Measurements from ENCODE around the gene PLTP.

Gene PLTP

DNA sequence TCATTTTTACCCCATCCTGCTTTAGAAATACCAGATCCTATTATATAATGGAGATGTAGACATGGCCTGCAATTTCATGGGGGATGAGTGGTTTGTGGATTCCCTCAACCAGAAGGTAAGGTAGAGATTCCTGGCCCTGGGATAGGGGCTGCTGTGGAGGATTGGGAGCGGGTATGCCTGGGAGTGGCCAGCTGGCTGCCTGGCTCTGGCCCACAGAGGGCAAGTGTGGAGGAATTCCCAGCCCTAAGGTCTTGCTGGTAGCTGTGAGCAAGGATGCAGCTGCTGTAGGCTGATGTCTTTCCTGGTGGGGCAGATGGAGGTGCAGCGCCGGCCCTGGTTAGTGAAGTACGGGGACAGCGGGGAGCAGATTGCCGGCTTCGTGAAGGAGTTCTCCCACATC, 14.3 kb downstream of the PLTP start:
- TF ChIP-seq, protein P1, sequence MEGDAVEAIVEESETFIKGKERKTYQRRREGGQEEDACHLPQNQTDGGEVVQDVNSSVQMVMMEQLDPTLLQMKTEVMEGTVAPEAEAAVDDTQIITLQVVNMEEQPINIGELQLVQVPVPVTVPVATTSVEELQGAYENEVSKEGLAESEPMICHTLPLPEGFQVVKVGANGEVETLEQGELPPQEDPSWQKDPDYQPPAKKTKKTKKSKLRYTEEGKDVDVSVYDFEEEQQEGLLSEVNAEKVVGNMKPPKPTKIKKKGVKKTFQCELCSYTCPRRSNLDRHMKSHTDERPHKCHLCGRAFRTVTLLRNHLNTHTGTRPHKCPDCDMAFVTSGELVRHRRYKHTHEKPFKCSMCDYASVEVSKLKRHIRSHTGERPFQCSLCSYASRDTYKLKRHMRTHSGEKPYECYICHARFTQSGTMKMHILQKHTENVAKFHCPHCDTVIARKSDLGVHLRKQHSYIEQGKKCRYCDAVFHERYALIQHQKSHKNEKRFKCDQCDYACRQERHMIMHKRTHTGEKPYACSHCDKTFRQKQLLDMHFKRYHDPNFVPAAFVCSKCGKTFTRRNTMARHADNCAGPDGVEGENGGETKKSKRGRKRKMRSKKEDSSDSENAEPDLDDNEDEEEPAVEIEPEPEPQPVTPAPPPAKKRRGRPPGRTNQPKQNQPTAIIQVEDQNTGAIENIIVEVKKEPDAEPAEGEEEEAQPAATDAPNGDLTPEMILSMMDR (IDR thresholded peaks at IDR 0.05) = no peak

DNA sequence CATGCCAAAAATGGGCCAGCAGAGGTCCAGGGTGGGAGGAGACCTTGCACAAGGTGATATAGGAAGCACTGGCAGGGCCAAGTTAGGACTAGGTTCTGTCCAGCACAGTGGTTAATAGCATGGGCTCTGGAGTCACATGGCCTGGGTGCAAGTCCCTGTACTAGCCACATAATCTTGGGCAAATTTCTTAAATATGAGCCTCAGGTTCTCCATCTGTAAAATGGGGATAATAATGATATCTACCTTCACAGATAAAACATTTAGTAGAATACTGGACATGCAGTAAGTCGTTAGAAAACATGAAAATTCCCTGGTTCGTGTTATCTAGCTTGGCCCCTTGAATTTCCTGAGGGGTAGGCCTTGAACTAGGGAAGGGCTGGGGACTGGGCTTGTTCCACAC, 14.7 kb downstream of the PLTP start:
- TF ChIP-seq, protein P1 (IDR thresholded peaks at IDR 0.05) = no peak
- no peak overlapping the region for H3K4me3 Mint-ChIP-seq
- H3K9me3 Mint-ChIP-seq = no peaks in the 10 kb centered on the region
- H3K4me1 Mint-ChIP-seq = peaks cover 12% of the 10 kb centered on the region
- peaks cover 15% of the 10 kb centered on the region for H3K36me3 Mint-ChIP-seq (ENCODE audit: low read depth)
- H3K27me3 Mint-ChIP-seq (ENCODE audit: low read depth, poor library complexity) = no peaks in the 10 kb centered on the region
- DNase-seq = no peak
- peak overlapping the region; percentile 14 for H3K27ac Mint-ChIP-seq

More for the DNA sequence above, 14.3 kb downstream of the PLTP start:
- no peaks in the 10 kb centered on the region for H3K9me3 Mint-ChIP-seq
- peaks cover 8% of the 10 kb centered on the region for H3K4me1 Mint-ChIP-seq
- DNase-seq = no peak
- H3K27me3 Mint-ChIP-seq (ENCODE audit: low read depth, poor library complexity) = no peaks in the 10 kb centered on the region
- H3K27ac Mint-ChIP-seq = peak overlapping the region; percentile 14
- peaks cover 15% of the 10 kb centered on the region for H3K36me3 Mint-ChIP-seq (ENCODE audit: low read depth)
- H3K4me3 Mint-ChIP-seq = no peak overlapping the region

DNA sequence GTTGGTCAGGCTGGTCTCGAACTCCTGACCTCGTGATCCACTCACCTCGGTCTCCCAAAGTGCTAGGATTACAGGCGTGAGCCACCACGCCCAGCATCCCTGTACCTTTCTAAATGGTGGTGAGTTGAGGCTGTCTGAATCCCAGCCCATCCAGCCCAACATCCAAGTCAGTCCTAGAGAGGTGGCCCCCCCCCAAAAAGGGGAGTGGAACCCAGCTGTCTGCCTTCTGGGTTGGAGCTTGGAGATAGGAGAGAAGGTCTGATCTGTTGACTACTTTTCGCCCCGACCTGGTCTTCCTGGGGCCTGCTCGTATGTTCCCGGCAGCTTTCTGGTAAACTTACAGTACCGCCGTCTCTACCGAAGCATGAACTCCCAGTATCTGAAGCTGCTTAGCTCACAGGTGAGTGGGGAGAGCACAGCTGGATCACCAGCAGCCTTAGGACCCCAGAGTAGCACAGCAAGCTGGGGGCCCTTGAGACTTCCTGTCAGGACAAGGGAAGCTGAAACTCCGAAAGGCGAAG, 15.3 kb downstream of the PLTP start:
- no peaks in the 10 kb centered on the region for H3K27me3 Mint-ChIP-seq (ENCODE audit: low read depth, poor library complexity)
- H3K36me3 Mint-ChIP-seq (ENCODE audit: low read depth) = peaks cover 15% of the 10 kb centered on the region
- peaks cover 17% of the 10 kb centered on the region for H3K4me1 Mint-ChIP-seq

DNA sequence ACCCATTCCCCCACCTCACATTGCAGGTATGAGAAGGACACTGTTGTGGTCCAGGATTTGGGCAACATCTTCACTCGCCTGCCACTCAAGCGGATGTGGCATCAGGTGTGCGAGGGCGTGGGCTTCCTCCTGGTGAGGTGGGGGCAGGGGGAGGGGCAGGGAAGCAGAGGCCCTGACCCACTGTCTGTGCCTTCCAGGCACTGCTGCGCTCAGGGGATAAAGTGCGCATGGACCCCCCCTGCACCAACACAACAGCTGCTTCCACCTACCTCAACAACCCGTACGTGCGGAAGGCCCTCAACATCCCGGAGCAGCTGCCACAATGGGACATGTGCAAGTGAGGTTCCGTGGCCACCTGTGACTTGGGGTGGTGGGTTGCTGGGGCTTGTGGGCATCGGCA, 17.2 kb downstream of the PLTP start:
- TF ChIP-seq, protein P1 (IDR thresholded peaks at IDR 0.05) = no peak
- Mint-ChIP-seq H3K9me3 (no peaks in the 10 kb centered on the region), H3K27ac (no peak overlapping the region), H3K4me3 (no peak overlapping the region), H3K4me1 (peaks cover 22% of the 10 kb centered on the region), H3K36me3 (ENCODE audit: low read depth) (peaks cover 15% of the 10 kb centered on the region), H3K27me3 (ENCODE audit: low read depth, poor library complexity) (no peaks in the 10 kb centered on the region)
- no peak for DNase-seq

More for the DNA sequence above, 15.3 kb downstream of the PLTP start:
- no peak overlapping the region for H3K4me3 Mint-ChIP-seq
- H3K27ac Mint-ChIP-seq = no peak overlapping the region
- H3K9me3 Mint-ChIP-seq = no peaks in the 10 kb centered on the region
- TF ChIP-seq, protein P1 (IDR thresholded peaks at IDR 0.05) = no peak
- DNase-seq = no peak

DNA sequence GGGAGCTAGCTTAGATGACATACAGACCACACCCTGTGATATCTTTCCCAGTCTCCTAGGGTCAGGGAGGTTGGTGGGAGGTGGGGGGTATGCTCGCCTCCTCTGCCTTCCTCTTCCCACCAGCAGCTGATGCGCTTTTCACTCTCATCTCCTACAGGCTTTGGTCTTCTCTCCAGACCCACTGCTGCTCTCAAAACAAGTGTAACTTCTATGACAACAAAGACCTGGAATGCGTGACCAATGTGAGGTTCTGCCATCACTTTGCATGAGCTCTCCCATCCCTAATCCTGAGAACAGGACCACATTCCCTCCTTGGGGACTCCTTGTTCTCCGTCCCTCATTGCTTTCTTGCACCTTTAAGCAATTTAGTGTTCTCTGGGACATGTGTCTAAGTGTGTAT, 18.1 kb downstream of the PLTP start:
- TF ChIP-seq, protein P1 (IDR thresholded peaks at IDR 0.05) = no peak
- H3K36me3 Mint-ChIP-seq (ENCODE audit: low read depth) = peaks cover 11% of the 10 kb centered on the region
- peak overlapping the region; percentile 10 for H3K27ac Mint-ChIP-seq
- peaks cover 3% of the 10 kb centered on the region for H3K27me3 Mint-ChIP-seq (ENCODE audit: low read depth, poor library complexity)
- H3K4me3 Mint-ChIP-seq = peak overlapping the region; percentile 43
- no peaks in the 10 kb centered on the region for H3K9me3 Mint-ChIP-seq
- DNase-seq = no peak
- peaks cover 24% of the 10 kb centered on the region for H3K4me1 Mint-ChIP-seq

DNA sequence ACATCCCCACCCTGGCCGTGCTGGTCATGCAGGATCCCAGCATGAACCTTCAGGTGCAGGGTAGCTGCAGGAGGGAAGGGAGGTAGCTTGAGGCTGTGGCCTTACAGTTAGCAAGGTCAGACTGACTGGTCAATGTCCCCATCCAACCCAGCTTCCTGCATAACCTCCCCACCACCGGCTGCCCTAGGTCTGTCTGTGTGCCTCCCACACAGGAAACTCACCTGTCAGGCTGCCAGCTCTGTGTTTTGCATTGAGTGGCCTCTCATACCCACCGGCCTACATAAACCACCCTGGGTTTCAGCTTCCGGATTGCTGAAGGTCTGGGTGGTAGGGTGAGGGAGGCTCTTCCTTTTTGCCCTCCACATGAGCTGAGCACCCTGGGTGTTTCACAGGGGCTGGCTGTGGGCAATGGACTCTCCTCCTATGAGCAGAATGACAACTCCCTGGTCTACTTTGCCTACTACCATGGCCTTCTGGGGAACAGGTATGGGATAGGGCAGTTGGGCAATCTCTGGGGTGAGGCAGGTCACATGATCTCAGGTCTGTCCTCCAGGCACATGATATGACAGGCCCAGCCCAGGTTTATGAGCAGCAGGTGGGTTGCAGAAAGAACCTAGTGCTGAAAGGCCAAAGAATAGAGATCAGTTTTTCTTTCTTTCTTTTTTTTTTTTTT, 19.0 kb downstream of the PLTP start:
- Mint-ChIP-seq H3K27ac (no peak overlapping the region), H3K4me3 (peak overlapping the region; percentile 91)

More for the DNA sequence above, 19.0 kb downstream of the PLTP start:
- Mint-ChIP-seq H3K36me3 (ENCODE audit: low read depth) (peaks cover 6% of the 10 kb centered on the region), H3K27me3 (ENCODE audit: low read depth, poor library complexity) (peaks cover 3% of the 10 kb centered on the region), H3K4me1 (peaks cover 24% of the 10 kb centered on the region), H3K9me3 (no peaks in the 10 kb centered on the region)
- DNase-seq = no peak
- TF ChIP-seq, protein P1 (IDR thresholded peaks at IDR 0.05) = no peak

All from nephron progenitor cell (in vitro differentiated cells).